A204.1 (cell line): ENCODE data around the gene DEGS1.

ENCODE experiments used
- FAIRE-seq: peaks from 2 replicates; lab custom pipeline; 2012; peaks lifted over from hg19 to GRCh38; lab: Jason Lieb, UNC

The DEGS1 gene

GRCh38 chr1:224182866-224183590 is at the start of gene DEGS1:
Gene DEGS1 (plus strand): TSS chr1:224183240. CDS start chr1:224183337, 97 bp downstream.
- FAIRE-seq = no peak

- no peak for FAIRE-seq
Observed at GRCh38 chr1:224133741-224134299, 49.2 kb upstream of the DEGS1 start.

- no peak for FAIRE-seq
Observed at GRCh38 chr1:224137518-224137917, 45.5 kb upstream of the DEGS1 start.

- no peak for FAIRE-seq
Observed at GRCh38 chr1:224138198-224138597, 44.8 kb upstream of the DEGS1 start.

GRCh38 chr1:224141693-224142092 is 41.3 kb upstream of the DEGS1 start:
- FAIRE-seq = no peak

- FAIRE-seq = no peak
Observed at GRCh38 chr1:224149709-224150108, 33.3 kb upstream of the DEGS1 start.

GRCh38 chr1:224151117-224151516 is 31.9 kb upstream of the DEGS1 start:
- FAIRE-seq = no peak

GRCh38 chr1:224157316-224157715 is 25.7 kb upstream of the DEGS1 start:
- FAIRE-seq = no peak

- no peak for FAIRE-seq
Observed at GRCh38 chr1:224159541-224159940, 23.5 kb upstream of the DEGS1 start.

GRCh38 chr1:224160171-224160682 is 22.8 kb upstream of the DEGS1 start:
- no peak for FAIRE-seq

- no peak for FAIRE-seq
Observed at GRCh38 chr1:224162768-224163167, 20.3 kb upstream of the DEGS1 start.

GRCh38 chr1:224163311-224163710 is 19.7 kb upstream of the DEGS1 start:
- FAIRE-seq = no peak

- FAIRE-seq = no peak
Observed at GRCh38 chr1:224168859-224169380, 14.1 kb upstream of the DEGS1 start.

- no peak for FAIRE-seq
Observed at GRCh38 chr1:224169718-224170270, 13.2 kb upstream of the DEGS1 start.

- no peak for FAIRE-seq
Observed at GRCh38 chr1:224170343-224170742, 12.7 kb upstream of the DEGS1 start.

GRCh38 chr1:224170748-224171478 is 12.1 kb upstream of the DEGS1 start:
- FAIRE-seq = no peak

- no peak for FAIRE-seq
Observed at GRCh38 chr1:224172229-224172628, 10.8 kb upstream of the DEGS1 start.

GRCh38 chr1:224173523-224173922 is 9.5 kb upstream of the DEGS1 start:
- FAIRE-seq = no peak

GRCh38 chr1:224175617-224176016 is 7.4 kb upstream of the DEGS1 start:
- no peak for FAIRE-seq

- FAIRE-seq = no peak
Observed at GRCh38 chr1:224177356-224177999, 5.6 kb upstream of the DEGS1 start.

- FAIRE-seq = no peak
Observed at GRCh38 chr1:224178894-224179293, 4.1 kb upstream of the DEGS1 start.

- no peak for FAIRE-seq
Observed at GRCh38 chr1:224180783-224181452, 2.1 kb upstream of the DEGS1 start.
